Measurements from ENCODE around the gene PREX1. TPM values are rescaled to one million over a fixed set of nuclear protein-coding genes. Genes with fewer than 3 reads are reported as not detected.

Gene PREX1
- total and polyA plus RNA-seq, 2 of the 4 experiments (the other 2 are of a cell fraction): 0.67 to 0.72 TPM

GRCh38 chr20:48685300-48685699, 142.5 kb downstream of the PREX1 start:
- Histone ChIP-seq H3K36me3 (ENCODE audit: control insufficient read depth, insufficient read depth, low read length) (no peaks in the 10 kb centered on the region), H2AFZ (replicated peaks; ENCODE audit: low read length, poor library complexity) (no peak overlapping the region), H3K27ac (ENCODE audit: insufficient read depth, low read length) (no peak overlapping the region), H3K18ac (ENCODE audit: low read depth, low read length) (no peak overlapping the region), H3K4ac (ENCODE audit: low read depth, low read length) (no peak overlapping the region), H3K9me3 (ENCODE audit: control insufficient read depth, insufficient read depth, low read length) (no peaks in the 10 kb centered on the region), H3K4me2 (ENCODE audit: low read depth, low read length) (no peak overlapping the region), H2BK20ac (ENCODE audit: low read depth, low read length) (no peak overlapping the region), H3K9me1 (ENCODE audit: insufficient read depth, low read length) (no peaks in the 10 kb centered on the region; the same call in 1 of the 2 replicates), H2BK120ac (ENCODE audit: low read depth, low read length) (no peak overlapping the region), H2BK15ac (ENCODE audit: low read depth, low read length) (no peak overlapping the region), H3K4me1 (ENCODE audit: control insufficient read depth, insufficient read depth, low read length) (peaks cover 13% of the 10 kb centered on the region; the same call in 1 of the 2 replicates), H2BK5ac (ENCODE audit: low read depth, low read length, poor library complexity, severe bottlenecking) (no peak overlapping the region), H3K56ac (ENCODE audit: extremely low read depth, insufficient read depth, low read length) (no peak overlapping the region), H3K27me3 (ENCODE audit: control insufficient read depth, insufficient read depth, low read length) (no peaks in the 10 kb centered on the region), H3K23ac (ENCODE audit: low read depth, low read length) (no peak overlapping the region), H3K4me3 (ENCODE audit: insufficient read depth, low read depth, low read length) (no peak overlapping the region), H4K8ac (ENCODE audit: low read depth in 2 of 2, low read length in 2 of 2) (no peak overlapping the region), H2AK9ac (replicated peaks; ENCODE audit: low read depth, low read length, poor library complexity) (no peak overlapping the region), H3K14ac (replicated peaks; ENCODE audit: low read depth, low read length) (no peak overlapping the region), H2AK5ac (ENCODE audit: low read depth, low read length) (no peak overlapping the region; the same call in 1 of the 2 replicates), H3K9ac (ENCODE audit: low read depth, low read length) (no peak overlapping the region), H3K79me1 (ENCODE audit: low read depth in 1 of 2, low read length in 2 of 2) (no peaks in the 10 kb centered on the region), H4K20me1 (ENCODE audit: insufficient read depth, low read length) (no peaks in the 10 kb centered on the region), H4K91ac (ENCODE audit: insufficient read depth, low read depth, low read length) (no peak overlapping the region), H4K5ac (ENCODE audit: low read depth, low read length) (no peak overlapping the region)
- dilution Hi-C loops (cut with HindIII; ENCODE audit: low sequenced_read_pairs, unreplicated experiment): no loop called here
- WGBS, 2 experiments (ENCODE audit: extremely low coverage in 2 of 2, insufficient read length in 1 of 2): no CpG with 5 or more reads among the region's 8 CpGs
- intact Hi-C loops (cut with micrococcal nuclease): no loop called here
- ATAC-seq (ENCODE audit: low read depth): no peak
- in situ Hi-C loops (cut with MboI; ENCODE audit: low sequenced_read_pairs): no loop called here
- DNase-seq: no peak
- TF ChIP-seq RFX5 (IDR thresholded peaks at IDR 0.05; ENCODE audit: low read depth, low read length) (no peak), BHLHE40 (IDR thresholded peaks at IDR 0.05; ENCODE audit: low read depth, low read length) (no peak), RCOR1 (IDR thresholded peaks at IDR 0.05; ENCODE audit: insufficient replicate concordance, low read length) (no peak), MAFK (IDR thresholded peaks at IDR 0.05; ENCODE audit: low read depth, low read length) (no peak), MXI1 (IDR thresholded peaks at IDR 0.05; ENCODE audit: borderline replicate concordance, low read depth, low read length) (no peak), POLR2A (IDR thresholded peaks at IDR 0.05; ENCODE audit: low read depth, low read length) (no peak), RAD21 (IDR thresholded peaks at IDR 0.05; ENCODE audit: low read length) (no peak)
- POLR2A ChIA-PET (ENCODE audit: unreplicated experiment): no interaction called here
- CTCF ChIA-PET: no interaction called here
- no TSS peak for BruUV-seq (replicated peaks)
